Measurements from ENCODE around the gene JAKMIP3. TPM values are rescaled to one million over a fixed set of nuclear protein-coding genes. Genes with fewer than 3 reads are reported as not detected.

The JAKMIP3 gene
- total RNA-seq, 1 donor from 2014 or later: 0.40 TPM

- peaks cover 5% of the 10 kb centered on the region for H3K9me3 Mint-ChIP-seq
- peaks cover 10% of the 10 kb centered on the region for H3K4me1 Mint-ChIP-seq
- no peak overlapping the region for H3K4me3 Mint-ChIP-seq
- no peak for DNase-seq (ENCODE audit: low read depth, low spot score)
- H3K36me3 Mint-ChIP-seq (ENCODE audit: low read depth): peaks cover 2% of the 10 kb centered on the region
- peaks cover 23% of the 10 kb centered on the region for H3K27me3 Mint-ChIP-seq (ENCODE audit: low read depth)
- TF ChIP-seq CTCF (conservative IDR thresholded peaks at IDR 0.05): no peak
- no peak overlapping the region for H3K27ac Mint-ChIP-seq (ENCODE audit: unreplicated experiment)
These were observed 4.1 kb downstream of the JAKMIP3 start for GRCh38 chr10:132069849-132070182.

- no peak for TF ChIP-seq CTCF (conservative IDR thresholded peaks at IDR 0.05)
- H3K36me3 Mint-ChIP-seq (ENCODE audit: low read depth): peaks cover 2% of the 10 kb centered on the region
- H3K27me3 Mint-ChIP-seq (ENCODE audit: low read depth): peaks cover 22% of the 10 kb centered on the region
- no peak for DNase-seq (ENCODE audit: low read depth, low spot score)
- H3K27ac Mint-ChIP-seq (ENCODE audit: unreplicated experiment): no peak overlapping the region
- peaks cover 7% of the 10 kb centered on the region for H3K9me3 Mint-ChIP-seq
- no peak overlapping the region for H3K4me3 Mint-ChIP-seq
- H3K4me1 Mint-ChIP-seq: peaks cover 8% of the 10 kb centered on the region
These were observed 5.0 kb downstream of the JAKMIP3 start for GRCh38 chr10:132070724-132071123.

- peaks cover 2% of the 10 kb centered on the region for H3K36me3 Mint-ChIP-seq (ENCODE audit: low read depth)
- H3K9me3 Mint-ChIP-seq: peaks cover 7% of the 10 kb centered on the region
- no peak overlapping the region for H3K4me3 Mint-ChIP-seq
- no peaks in the 10 kb centered on the region for H3K4me1 Mint-ChIP-seq
- no peak for TF ChIP-seq CTCF (conservative IDR thresholded peaks at IDR 0.05)
- H3K27me3 Mint-ChIP-seq (ENCODE audit: low read depth): peaks cover 16% of the 10 kb centered on the region
- DNase-seq (ENCODE audit: low read depth, low spot score): no peak
- H3K27ac Mint-ChIP-seq (ENCODE audit: unreplicated experiment): no peak overlapping the region
These were observed 5.9 kb downstream of the JAKMIP3 start for GRCh38 chr10:132071667-132072066.

GRCh38 chr10:132075909-132076577 lies 10.3 kb downstream of the JAKMIP3 start:
- no peak overlapping the region for H3K4me3 Mint-ChIP-seq
- no peak for DNase-seq (ENCODE audit: low read depth, low spot score)
- no peak for TF ChIP-seq CTCF (conservative IDR thresholded peaks at IDR 0.05)
- peaks cover 7% of the 10 kb centered on the region for H3K9me3 Mint-ChIP-seq
- peaks cover 7% of the 10 kb centered on the region for H3K27me3 Mint-ChIP-seq (ENCODE audit: low read depth)
- H3K27ac Mint-ChIP-seq (ENCODE audit: unreplicated experiment): no peak overlapping the region
- peaks cover 2% of the 10 kb centered on the region for H3K36me3 Mint-ChIP-seq (ENCODE audit: low read depth)
- no peaks in the 10 kb centered on the region for H3K4me1 Mint-ChIP-seq

GRCh38 chr10:132076578-132077081 lies 10.9 kb downstream of the JAKMIP3 start:
- no peak for DNase-seq (ENCODE audit: low read depth, low spot score)
- Mint-ChIP-seq H3K27me3 (ENCODE audit: low read depth) (peaks cover 9% of the 10 kb centered on the region), H3K27ac (ENCODE audit: unreplicated experiment) (no peak overlapping the region)

More at GRCh38 chr10:132076578-132077081, 10.9 kb downstream of the JAKMIP3 start:
- Mint-ChIP-seq H3K9me3 (peaks cover 7% of the 10 kb centered on the region), H3K36me3 (ENCODE audit: low read depth) (peaks cover 2% of the 10 kb centered on the region), H3K4me1 (no peaks in the 10 kb centered on the region), H3K4me3 (no peak overlapping the region)
- no peak for TF ChIP-seq CTCF (conservative IDR thresholded peaks at IDR 0.05)

Data from neural crest cell (in vitro differentiated cells).